K562 (cell line): ENCODE data around the gene PRPF38A. TPM values are rescaled to one million over a fixed set of nuclear protein-coding genes. Genes with fewer than 3 reads are reported as not detected.

ENCODE experiments used
- CBFB ChIP-seq: sonication (generic); formaldehyde crosslinking; IDR thresholded peaks from 2 replicates; pipeline ENCODE4 v1.4.0; 2020; ENCODE audit warnings: mild to moderate bottlenecking, missing genetic modification reagents
- CHCHD3 ChIP-seq: fragments of 250-450 bp; sonication (Bioruptor Pico); IDR thresholded peaks from 2 replicates; pipeline ENCODE4 v2.1.2; 2022; ENCODE audit warnings: mild to moderate bottlenecking
- CTCF ChIP-seq, 3 experiments: IDR thresholded peaks in 2 of 3; conservative IDR thresholded peaks in 1 of 3; 2 replicates each; pipeline ENCODE4 v1.5.1; 2011 to 2012; ENCODE audit warnings: low read length in 3 of 3, mild to moderate bottlenecking in 3 of 3, control low read depth in 2 of 3, improper control_type of control experiment in 1 of 3, inconsistent platforms in 1 of 3, low read depth in 1 of 3, mixed read lengths in 1 of 3, moderate library complexity in 1 of 3; ENCODE audit not compliant: insufficient read depth in 2 of 3
- FIP1L1 ChIP-seq: fragments of 200-400 bp; formaldehyde crosslinking; IDR thresholded peaks from 2 replicates; pipeline ENCODE4 v1.6.1; 2018; ENCODE audit warnings: mild to moderate bottlenecking, low read depth, low read length; ENCODE audit not compliant: poor library complexity, severe bottlenecking
- FOXO4 ChIP-seq: fragments of 450-650 bp; formaldehyde crosslinking; IDR thresholded peaks from 2 replicates; pipeline ENCODE4 v1.4.0; 2020; ENCODE audit warnings: mild to moderate bottlenecking, moderate library complexity
- HDAC6 ChIP-seq: IDR thresholded peaks from 2 replicates; pipeline ENCODE4 v1.6.1; 2012; ENCODE audit warnings: low read depth, mild to moderate bottlenecking, control low read depth, inconsistent platforms, low read length, moderate library complexity
- HMG20B ChIP-seq: fragments of 250-450 bp; sonication (Bioruptor Pico); IDR thresholded peaks from 2 replicates; pipeline ENCODE4 v1.5.0; 2021; ENCODE audit warnings: mild to moderate bottlenecking
- MTA1 ChIP-seq: fragments of 450-650 bp; IDR thresholded peaks from 2 replicates; pipeline ENCODE4 v1.6.1; 2017; ENCODE audit warnings: borderline replicate concordance
- MTA2 ChIP-seq: fragments of 450-650 bp; IDR thresholded peaks from 2 replicates; pipeline ENCODE4 v1.6.1; 2016; ENCODE audit warnings: low read depth
- NFE2 ChIP-seq: IDR thresholded peaks from 2 replicates; pipeline ENCODE4 v1.6.1; 2014; ENCODE audit warnings: antibody characterized with exemption, low read depth
- PURB ChIP-seq: sonication (generic); formaldehyde crosslinking; IDR thresholded peaks from 2 replicates; pipeline ENCODE4 v1.9.0; 2021; ENCODE audit warnings: low read depth, mild to moderate bottlenecking, missing genetic modification reagents
- RAD21 ChIP-seq, 2 experiments: fragments of 250-450 bp in 1 of 2; fragments of 450-650 bp in 1 of 2; sonication (Bioruptor Pico) in 1 of 2; formaldehyde crosslinking in 1 of 2; IDR thresholded peaks in 1 of 2; conservative IDR thresholded peaks in 1 of 2; 2 replicates each; pipeline versions ENCODE4 v1.4.0 to v1.8.0; 2020 to 2022; ENCODE audit warnings: mild to moderate bottlenecking in 2 of 2, moderate library complexity in 1 of 2
- SMAD1 ChIP-seq: fragments of 150-350 bp; IDR thresholded peaks from 2 replicates; pipeline ENCODE4 v1.6.1; 2014; ENCODE audit warnings: low read length, low read depth; ENCODE audit not compliant: partially characterized antibody
- SMAD3 ChIP-seq: fragments of 450-650 bp; formaldehyde crosslinking; conservative IDR thresholded peaks from 2 replicates; pipeline ENCODE4 v1.4.0; 2020; ENCODE audit warnings: mild to moderate bottlenecking
- ZEB2 ChIP-seq: fragments of 450-650 bp; IDR thresholded peaks from 2 replicates; pipeline ENCODE4 v1.6.1; 2016
- ZNF354B ChIP-seq: fragments of 250-450 bp; sonication (Bioruptor Pico); IDR thresholded peaks from 2 replicates; pipeline ENCODE4 v1.4.0; 2020
- polyA plus RNA-seq, 8 experiments: library from polyadenylated mRNA; depleted of rRNA in 4 of 8; stranded (reverse) in 5 of 8; unstranded in 3 of 8; fragments of >200 nt; fragmentation: Nextera tagmentation in 2 of 8; fragmentation: Illumina TruSeq in 1 of 8; extraction: Ambion mirVana in 2 of 8; extraction: Trizol in 1 of 8; gene quantifications; 2 replicates each; pipeline versions ENCODE4 v1.2.1 to v1.2.3, GENCODE V29; 2011 to 2014; ENCODE audit warnings: inconsistent platforms in 1 of 8, missing spikeins in 1 of 8
- total RNA-seq, 7 experiments: library from RNA; depleted of rRNA in 6 of 7; stranded (reverse); fragments of >200 nt in 6 of 7; fragmentation: Illumina TruSeq in 2 of 7; extraction: Trizol in 2 of 7; gene quantifications; 2 replicates each; pipeline versions ENCODE4 v1.2.1 to v1.2.3, GENCODE V29; 2011 to 2021; ENCODE audit warnings: low replicate concordance in 1 of 7
- TF ChIP-seq, protein P1 (sequence below): sonication (generic); formaldehyde crosslinking; IDR thresholded peaks from 2 replicates; pipeline ENCODE4 v1.4.0; 2020; ENCODE audit warnings: mild to moderate bottlenecking, missing genetic modification reagents
- TF ChIP-seq, protein P2 (sequence below), 2 experiments: IDR thresholded peaks in 1 of 2; conservative IDR thresholded peaks in 1 of 2; 2 replicates each; pipeline ENCODE4 v1.6.1; 2016; ENCODE audit warnings: low read depth in 2 of 2, mild to moderate bottlenecking in 1 of 2, missing compliant biosample characterization in 1 of 2, missing genetic modification characterization in 1 of 2, moderate library complexity in 1 of 2
- TF ChIP-seq, protein P3 (sequence below): fragments of 450-650 bp; formaldehyde crosslinking; IDR thresholded peaks from 2 replicates; pipeline ENCODE4 v1.4.0; 2020; ENCODE audit warnings: mild to moderate bottlenecking, moderate library complexity

The PRPF38A gene
- total and polyA plus RNA-seq, 9 of the 15 experiments (the other 6 are each of a cell fraction or from before 2014, with no cell fraction given) = 53.6 to 198 (median 89.2) TPM

DNA sequence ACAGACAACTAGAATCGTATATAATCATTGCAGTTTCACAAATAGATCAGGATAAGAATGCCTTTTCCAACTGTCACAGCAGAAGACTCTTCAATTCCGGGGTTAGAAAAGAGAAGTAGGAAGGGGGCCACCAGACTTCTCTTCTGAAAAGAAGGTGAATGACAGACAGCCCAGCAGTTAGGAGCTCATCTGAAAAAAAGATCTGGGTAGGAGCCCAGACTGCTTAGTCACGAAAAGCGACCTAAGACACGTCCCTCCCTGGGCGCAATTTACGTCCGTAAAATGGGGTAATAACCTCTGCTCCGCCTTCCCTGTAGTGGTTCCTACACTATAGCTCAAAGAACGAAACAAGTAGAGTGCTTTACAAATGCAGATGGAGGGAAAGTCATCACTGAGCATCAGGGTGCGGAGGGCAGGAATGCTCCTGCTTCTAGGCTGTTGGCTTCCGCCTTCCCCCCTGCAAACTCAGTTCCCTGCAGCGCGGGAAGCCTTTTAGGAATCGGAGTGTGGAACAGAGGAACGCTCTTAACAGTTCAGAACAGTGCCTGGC is 761 bp upstream of the PRPF38A start (continued):
- TF ChIP-seq ZEB2 (0 out of 2 replicates have a peak, but pooled peaks have one; percentile 14), PURB (no peak), CBFB (CRISPR knock-in tag) (no peak), HDAC6 (no peak), ZNF354B (CRISPR knock-in tag) (no peak), HMG20B (CRISPR knock-in tag) (no peak), MTA1 (peak; percentile 94), SMAD1 (no peak), CHCHD3 (no peak), MTA2 (no peak), NFE2 (peak; percentile 94), FOXO4 (no peak), SMAD3 (CRISPR knock-in tag) (no peak), FIP1L1 (no peak), CTCF (IDR thresholded peaks at IDR 0.05 in 2 of 3, conservative IDR thresholded peaks at IDR 0.05 in 1 of 3; ENCODE audit: insufficient read depth in 2 of 3, low read depth in 1 of 3, low read length in 3 of 3) (no peak), RAD21 (CRISPR knock-in tag; conservative IDR thresholded peaks at IDR 0.05 in 1 of 2, IDR thresholded peaks at IDR 0.05 in 1 of 2) (no peak)
- TF ChIP-seq, protein P1, sequence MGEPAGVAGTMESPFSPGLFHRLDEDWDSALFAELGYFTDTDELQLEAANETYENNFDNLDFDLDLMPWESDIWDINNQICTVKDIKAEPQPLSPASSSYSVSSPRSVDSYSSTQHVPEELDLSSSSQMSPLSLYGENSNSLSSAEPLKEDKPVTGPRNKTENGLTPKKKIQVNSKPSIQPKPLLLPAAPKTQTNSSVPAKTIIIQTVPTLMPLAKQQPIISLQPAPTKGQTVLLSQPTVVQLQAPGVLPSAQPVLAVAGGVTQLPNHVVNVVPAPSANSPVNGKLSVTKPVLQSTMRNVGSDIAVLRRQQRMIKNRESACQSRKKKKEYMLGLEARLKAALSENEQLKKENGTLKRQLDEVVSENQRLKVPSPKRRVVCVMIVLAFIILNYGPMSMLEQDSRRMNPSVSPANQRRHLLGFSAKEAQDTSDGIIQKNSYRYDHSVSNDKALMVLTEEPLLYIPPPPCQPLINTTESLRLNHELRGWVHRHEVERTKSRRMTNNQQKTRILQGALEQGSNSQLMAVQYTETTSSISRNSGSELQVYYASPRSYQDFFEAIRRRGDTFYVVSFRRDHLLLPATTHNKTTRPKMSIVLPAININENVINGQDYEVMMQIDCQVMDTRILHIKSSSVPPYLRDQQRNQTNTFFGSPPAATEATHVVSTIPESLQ = no peak; the same call in 1 of the 2 replicates
- TF ChIP-seq, protein P2, sequence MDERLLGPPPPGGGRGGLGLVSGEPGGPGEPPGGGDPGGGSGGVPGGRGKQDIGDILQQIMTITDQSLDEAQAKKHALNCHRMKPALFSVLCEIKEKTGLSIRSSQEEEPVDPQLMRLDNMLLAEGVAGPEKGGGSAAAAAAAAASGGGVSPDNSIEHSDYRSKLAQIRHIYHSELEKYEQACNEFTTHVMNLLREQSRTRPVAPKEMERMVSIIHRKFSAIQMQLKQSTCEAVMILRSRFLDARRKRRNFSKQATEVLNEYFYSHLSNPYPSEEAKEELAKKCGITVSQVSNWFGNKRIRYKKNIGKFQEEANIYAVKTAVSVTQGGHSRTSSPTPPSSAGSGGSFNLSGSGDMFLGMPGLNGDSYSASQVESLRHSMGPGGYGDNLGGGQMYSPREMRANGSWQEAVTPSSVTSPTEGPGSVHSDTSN (CRISPR knock-in tag; IDR thresholded peaks at IDR 0.05; ENCODE audit: low read depth) = 0 out of 2 replicates have a peak, but pooled peaks have one; percentile 27
- TF ChIP-seq, protein P2 (tag; conservative IDR thresholded peaks at IDR 0.05; ENCODE audit: low read depth) = peak; percentile 81
- TF ChIP-seq, protein P3, sequence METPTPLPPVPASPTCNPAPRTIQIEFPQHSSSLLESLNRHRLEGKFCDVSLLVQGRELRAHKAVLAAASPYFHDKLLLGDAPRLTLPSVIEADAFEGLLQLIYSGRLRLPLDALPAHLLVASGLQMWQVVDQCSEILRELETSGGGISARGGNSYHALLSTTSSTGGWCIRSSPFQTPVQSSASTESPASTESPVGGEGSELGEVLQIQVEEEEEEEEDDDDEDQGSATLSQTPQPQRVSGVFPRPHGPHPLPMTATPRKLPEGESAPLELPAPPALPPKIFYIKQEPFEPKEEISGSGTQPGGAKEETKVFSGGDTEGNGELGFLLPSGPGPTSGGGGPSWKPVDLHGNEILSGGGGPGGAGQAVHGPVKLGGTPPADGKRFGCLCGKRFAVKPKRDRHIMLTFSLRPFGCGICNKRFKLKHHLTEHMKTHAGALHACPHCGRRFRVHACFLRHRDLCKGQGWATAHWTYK (CRISPR knock-in tag) = no peak
